GM19328 (cell line): ENCODE results near the gene ZNF576.
"Not testable (repeated sequence)": the region's sequence is repeated elsewhere in the genome, so short reads cannot be mapped to it uniquely, and the experiment has no call there.

Experiments
- ATAC-seq: cut with Tn5 transposase; IDR thresholded peaks from one replicate; pipeline ENCODE4 v1.9.1; 2021; ENCODE audit warnings: mild to moderate bottlenecking, moderate library complexity; ENCODE audit not compliant: unreplicated experiment

ZNF576 gene

DNA sequence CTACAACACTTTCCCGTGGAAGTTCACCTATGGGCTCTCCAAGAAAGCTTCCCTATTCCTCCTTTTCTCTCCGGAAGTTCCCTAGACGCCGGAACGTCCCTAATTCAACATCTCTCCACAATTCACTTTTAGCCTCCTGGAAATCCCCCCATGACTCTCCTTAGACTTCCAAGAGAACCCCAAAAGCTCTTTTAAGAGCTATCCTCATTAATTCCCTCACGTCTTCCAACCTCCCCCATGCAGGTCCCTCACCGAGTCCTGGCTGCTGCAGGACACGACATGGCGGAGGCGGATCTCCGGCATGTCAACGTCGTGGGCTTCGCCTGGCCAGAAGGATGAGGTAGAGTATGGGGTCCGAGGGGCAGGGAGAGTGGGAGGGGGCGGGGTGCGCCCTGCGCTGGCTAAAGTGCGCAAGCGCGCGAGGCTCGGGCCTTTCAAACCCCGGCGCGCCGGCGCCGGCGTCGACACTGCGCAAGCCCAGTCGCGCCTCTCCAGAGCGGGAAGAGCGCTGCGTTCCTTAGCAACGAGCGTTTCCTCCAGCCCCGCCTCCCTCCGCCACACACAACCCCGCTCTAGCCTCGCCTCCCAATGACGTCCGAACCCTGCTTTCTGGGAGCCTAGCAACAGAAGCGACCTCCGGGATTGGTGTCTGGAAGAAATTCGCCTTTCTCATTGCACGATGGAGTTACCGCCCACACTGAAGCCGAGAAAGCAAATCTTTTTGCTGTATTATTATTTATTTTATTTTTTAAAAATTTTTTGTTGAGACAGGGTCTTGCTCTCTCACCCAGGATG is 21.0 kb upstream of the ZNF576 start, which contains the start of the genes PINLYP and XRCC1:
Gene PINLYP (plus strand): TSS at position 646 of the 795 bp plus-strand sequence. CDS start 1,391 bp downstream, outside the sequence.
Gene XRCC1 (minus strand): TSS at position 372 of the 795 bp plus-strand sequence. CDS start 69 bp downstream, at position 303.
- ATAC-seq = peak; percentile 92

DNA sequence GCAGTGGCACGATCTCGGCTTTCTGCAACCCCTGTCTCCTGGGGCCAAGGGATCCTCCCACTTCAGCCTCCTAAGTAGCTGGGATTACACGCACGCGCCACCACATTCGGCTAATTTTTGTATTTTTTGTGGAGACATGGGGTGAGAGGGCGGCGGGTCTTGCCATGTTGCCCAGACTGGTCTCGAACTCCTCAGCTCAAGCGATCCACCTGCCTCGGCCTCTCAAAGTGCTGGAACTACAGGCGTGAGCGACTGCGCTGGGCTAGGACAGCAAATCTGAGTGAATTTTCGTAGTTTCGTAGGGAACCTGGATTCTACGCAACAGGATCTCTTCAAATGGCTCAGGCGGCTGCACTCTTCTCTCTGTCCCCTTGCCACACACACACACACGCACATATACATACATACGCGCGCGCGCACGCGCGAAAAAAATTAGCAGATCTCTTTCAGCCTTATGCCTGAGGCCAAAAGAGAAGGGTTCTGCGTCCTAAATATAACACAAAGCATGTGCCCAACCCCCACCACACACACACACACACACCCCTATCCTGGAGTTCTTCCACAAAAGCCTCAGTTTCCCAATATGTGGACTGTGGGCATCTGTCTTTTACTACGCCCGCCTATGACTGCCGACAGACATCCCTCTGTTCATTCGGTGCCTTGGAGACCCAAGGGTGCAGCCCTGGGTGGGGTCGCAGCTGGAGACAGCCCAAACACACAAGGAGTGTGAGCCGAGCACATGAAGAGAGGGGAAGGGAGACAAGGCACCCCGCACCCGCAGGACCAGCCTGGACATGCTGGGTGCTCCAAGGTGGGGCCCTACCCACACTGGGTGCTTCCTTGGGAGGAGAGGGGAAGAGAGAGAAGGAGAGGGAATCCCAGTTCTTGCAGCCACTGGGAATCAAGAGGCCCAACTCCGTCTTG is 20.2 kb upstream of the ZNF576 start:
- ATAC-seq = no peak

GRCh38 chr19:43578787-43579186 is 17.6 kb upstream of the ZNF576 start:
- no peak for ATAC-seq

DNA sequence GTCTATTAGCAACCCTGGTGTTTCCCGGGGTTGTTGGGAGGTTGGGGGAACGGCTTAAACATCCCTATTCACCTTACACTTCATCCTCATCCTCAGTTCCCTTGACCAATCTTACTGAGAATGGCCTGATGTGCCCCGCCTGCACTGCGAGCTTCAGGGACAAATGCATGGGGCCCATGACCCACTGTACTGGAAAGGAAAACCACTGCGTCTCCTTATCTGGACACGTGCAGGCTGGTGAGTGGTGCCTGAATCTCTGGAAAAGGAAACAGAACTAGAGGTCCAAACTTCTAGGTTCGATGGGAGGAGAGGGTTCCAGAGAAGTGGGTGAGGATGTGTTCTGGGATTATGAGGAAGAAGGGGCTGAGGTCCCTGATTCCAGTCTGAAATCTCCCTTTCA is 14.9 kb upstream of the ZNF576 start:
- ATAC-seq = no peak

- no peak for ATAC-seq
Observed at GRCh38 chr19:43582495-43582894, 13.9 kb upstream of the ZNF576 start.

DNA sequence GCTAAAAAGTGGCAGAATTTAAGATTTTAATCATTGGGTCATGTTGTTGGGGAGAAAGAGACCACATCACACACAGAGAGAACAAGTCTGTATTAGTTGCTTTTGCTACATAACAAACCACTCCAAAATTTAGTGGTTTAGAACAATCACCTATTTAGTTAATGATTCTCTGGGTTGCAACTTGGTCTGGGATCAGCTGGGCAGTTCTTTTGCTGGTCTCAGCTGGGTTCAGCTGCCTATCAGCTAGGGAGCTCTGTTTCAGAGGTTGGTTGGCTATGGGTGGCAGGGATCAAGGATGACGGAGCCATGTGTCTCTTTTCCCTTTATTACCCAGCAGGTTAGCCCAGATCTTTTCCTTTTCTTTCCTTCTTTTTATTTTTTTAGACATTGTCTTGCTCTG is 11.9 kb upstream of the ZNF576 start:
- no peak for ATAC-seq

DNA sequence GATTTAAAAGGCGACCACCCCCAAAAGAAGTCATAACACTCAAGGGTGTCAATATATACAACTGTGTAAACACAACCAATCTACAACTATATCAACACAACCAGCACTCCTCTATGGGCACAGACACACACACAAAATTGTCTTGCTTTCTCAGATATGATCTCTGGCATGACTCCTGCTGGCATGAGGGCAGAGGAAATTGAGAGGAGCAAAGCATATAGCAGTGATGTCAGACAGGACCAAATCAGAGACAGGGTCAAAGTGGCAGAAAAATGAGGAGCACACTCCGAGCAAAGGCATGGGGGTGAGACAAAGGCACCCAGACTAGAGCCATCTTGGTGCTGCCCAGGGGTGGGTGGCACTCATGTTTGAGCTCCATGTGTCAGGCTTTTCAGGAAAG is 10.0 kb upstream of the ZNF576 start:
- ATAC-seq = no peak

DNA sequence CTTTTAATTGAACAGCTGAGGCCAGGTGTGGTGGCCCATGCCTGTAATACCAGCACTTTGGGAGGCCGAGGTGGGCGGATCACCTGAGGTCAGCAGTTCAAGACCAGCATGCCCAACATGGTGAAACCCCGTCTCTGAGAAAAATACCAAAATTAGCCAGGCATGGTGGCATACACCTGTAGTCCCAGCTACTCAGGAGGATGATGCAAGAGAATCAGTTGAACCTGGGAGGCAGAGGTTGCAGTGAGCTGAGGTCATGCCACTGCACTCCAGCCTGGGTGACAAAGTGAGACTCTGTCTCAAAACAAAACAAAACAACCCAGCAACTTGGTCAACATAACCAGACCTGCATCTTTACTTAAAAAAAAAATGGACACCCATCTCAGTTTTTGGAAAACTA is 9.4 kb upstream of the ZNF576 start:
- not testable (repeated sequence) for ATAC-seq

GRCh38 chr19:43589277-43589676 is 7.1 kb upstream of the ZNF576 start:
- no peak for ATAC-seq

GRCh38 chr19:43589678-43590077 is 6.7 kb upstream of the ZNF576 start:
- no peak for ATAC-seq

- ATAC-seq = no peak
Observed at GRCh38 chr19:43591904-43592772, 4.3 kb upstream of the ZNF576 start.

DNA sequence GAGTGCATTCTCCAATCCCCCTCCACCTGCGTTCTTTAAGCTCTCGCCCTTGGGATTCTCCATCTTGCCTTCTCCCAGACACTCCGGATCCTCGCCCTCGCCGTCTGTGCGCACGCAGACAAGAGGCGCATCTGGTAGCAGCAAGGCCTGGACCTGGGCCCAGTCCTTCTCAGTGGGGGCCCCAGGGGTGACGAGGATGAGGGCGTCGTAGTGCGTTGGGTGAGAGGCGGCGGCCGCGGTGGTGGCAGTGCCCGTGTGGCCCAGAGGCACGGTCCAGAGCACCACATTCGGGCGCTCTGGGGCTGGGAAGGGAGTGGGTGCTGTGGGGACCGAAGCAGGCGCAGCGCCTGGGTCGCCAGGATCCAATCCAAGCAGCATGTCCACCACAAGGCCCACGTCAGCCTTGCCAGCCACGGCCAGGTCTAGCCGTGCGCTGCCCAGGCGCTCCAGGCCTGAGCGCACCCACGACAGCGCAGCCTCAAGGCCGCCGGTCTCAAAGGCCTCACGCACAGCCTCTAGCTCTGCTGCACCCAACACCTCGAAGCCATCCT is 3.5 kb upstream of the ZNF576 start:
- ATAC-seq = no peak

- no peak for ATAC-seq
Observed at GRCh38 chr19:43594081-43594697, 2.2 kb upstream of the ZNF576 start.

GRCh38 chr19:43594710-43595604 is 1.4 kb upstream of the ZNF576 start:
- ATAC-seq = no peak

GRCh38 chr19:43595605-43595998 is 793 bp upstream of the ZNF576 start:
- peak; percentile 4 for ATAC-seq

GRCh38 chr19:43596842-43597461 is 557 bp downstream of the ZNF576 start:
- ATAC-seq = no peak

DNA sequence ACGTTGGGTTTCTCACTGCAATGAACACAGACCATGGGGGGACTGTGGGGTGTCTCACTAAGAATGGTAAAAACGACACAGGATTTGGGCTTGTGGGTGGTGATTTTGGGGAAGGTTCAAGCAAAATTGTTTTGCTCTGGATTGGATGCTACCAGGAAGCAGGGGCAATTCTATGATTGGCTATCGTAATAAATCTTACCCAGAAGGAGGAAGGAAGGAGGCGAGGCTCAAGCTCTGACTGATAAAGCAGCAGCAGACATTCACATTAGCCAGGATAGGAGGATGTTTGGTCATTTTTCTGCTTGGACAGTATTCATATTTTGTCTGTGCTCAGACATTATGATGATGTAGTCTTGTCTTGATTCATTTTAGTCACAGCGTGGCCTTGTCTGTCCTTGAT is 1.5 kb downstream of the ZNF576 start:
- ATAC-seq = no peak

DNA sequence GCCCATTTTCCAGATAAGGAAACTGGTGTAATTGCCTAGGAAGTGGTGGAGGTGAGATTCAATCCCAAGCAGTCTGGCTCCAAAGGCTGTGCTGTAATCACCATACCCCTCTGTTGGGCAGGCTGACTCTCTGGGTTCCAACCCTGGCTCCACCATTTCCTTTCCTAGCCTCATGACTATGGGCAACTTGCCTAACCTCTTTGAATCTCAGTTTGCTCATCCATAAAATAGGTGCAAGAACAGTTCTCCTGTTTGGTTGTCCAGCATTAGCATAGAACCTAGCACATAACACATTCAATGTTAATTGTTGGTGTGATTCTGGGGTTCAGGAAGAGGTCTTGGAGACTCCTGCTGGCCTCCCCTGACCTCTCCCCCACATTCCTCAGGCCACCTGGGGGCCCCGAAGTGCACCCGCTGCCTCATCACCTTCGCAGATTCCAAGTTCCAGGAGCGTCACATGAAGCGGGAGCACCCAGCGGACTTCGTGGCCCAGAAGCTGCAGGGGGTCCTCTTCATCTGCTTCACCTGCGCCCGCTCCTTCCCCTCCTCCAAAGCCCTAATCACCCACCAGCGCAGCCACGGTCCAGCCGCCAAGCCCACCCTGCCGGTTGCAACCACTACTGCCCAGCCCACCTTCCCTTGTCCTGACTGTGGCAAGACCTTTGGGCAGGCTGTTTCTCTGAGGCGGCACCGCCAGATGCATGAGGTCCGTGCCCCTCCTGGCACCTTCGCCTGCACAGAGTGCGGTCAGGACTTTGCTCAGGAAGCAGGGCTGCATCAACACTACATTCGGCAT is 2.2 kb downstream of the ZNF576 start:
- ATAC-seq = no peak
